Liver (tissue), 9 donors: ENCODE results near the gene ADAP1. TPM values are rescaled to one million over a fixed set of nuclear protein-coding genes. Genes with fewer than 3 reads are reported as not detected.

Experiments used
- DNase-seq: peaks from one replicate; pipeline ENCODE4 v3.0.0-alpha.2; 2017; ENCODE audit warnings: low spot score
- H3K27ac ChIP-seq, 2 donors: one replicate each; pipeline ENCODE4 v1.7.0; 2013; ENCODE audit warnings: inconsistent platforms in 2 of 2, low read length in 2 of 2, control low read depth in 1 of 2, low read depth in 1 of 2, mild to moderate bottlenecking in 1 of 2
- H3K27me3 ChIP-seq, 4 donors: one replicate each; pipeline versions ENCODE4 v1.6.1 to v1.7.0; 2013; ENCODE audit warnings: low read length in 3 of 4, inconsistent platforms in 1 of 4, mild to moderate bottlenecking in 1 of 4, moderate library complexity in 1 of 4; ENCODE audit not compliant: control insufficient read depth in 4 of 4, insufficient read depth in 4 of 4
- H3K36me3 ChIP-seq, 4 donors: one replicate each; pipeline versions ENCODE4 v1.6.1 to v1.7.0; 2013; ENCODE audit warnings: low read length in 3 of 4, mild to moderate bottlenecking in 3 of 4, low read depth in 1 of 4, moderate library complexity in 1 of 4; ENCODE audit not compliant: control insufficient read depth in 4 of 4, insufficient read depth in 3 of 4
- H3K4me1 ChIP-seq, 4 donors: one replicate each; pipeline versions ENCODE4 v1.6.1 to v1.7.0; 2013; ENCODE audit warnings: low read length in 3 of 4, mild to moderate bottlenecking in 3 of 4, moderate library complexity in 1 of 4; ENCODE audit not compliant: control insufficient read depth in 4 of 4, insufficient read depth in 4 of 4
- H3K4me3 ChIP-seq, 3 donors: one replicate each; pipeline versions ENCODE4 v1.6.1 to v1.7.0; 2013; ENCODE audit warnings: low read length in 3 of 3, control low read depth in 1 of 3, low read depth in 1 of 3, mild to moderate bottlenecking in 1 of 3
- H3K9ac ChIP-seq, 2 donors: one replicate each; pipeline ENCODE4 v1.7.0; 2013; ENCODE audit warnings: low read length in 2 of 2, mild to moderate bottlenecking in 2 of 2, moderate library complexity in 2 of 2, control low read depth in 1 of 2, low read depth in 1 of 2
- H3K9me3 ChIP-seq, 4 donors: one replicate each; pipeline versions ENCODE4 v1.6.1 to v1.7.0; 2013; ENCODE audit warnings: low read length in 3 of 4; ENCODE audit not compliant: control insufficient read depth in 4 of 4
- ATF3 ChIP-seq: IDR thresholded peaks from 2 replicates; pipeline ENCODE4 v1.6.1; 2016; ENCODE audit warnings: antibody characterized with exemption
- CTCF ChIP-seq: fragments of 150-350 bp; IDR thresholded peaks from 2 replicates; pipeline ENCODE4 v1.5.1; 2017; ENCODE audit warnings: improper control_type of control experiment, low read depth, low read length; ENCODE audit not compliant: missing input control
- EGR1 ChIP-seq, 2 donors: IDR thresholded peaks; 2 replicates each; pipeline ENCODE4 v1.6.1; 2016 to 2018; ENCODE audit warnings: antibody characterized with exemption in 2 of 2, low read depth in 2 of 2
- FOXA1 ChIP-seq: IDR thresholded peaks from 2 replicates; pipeline ENCODE4 v1.6.1; 2016; ENCODE audit warnings: antibody characterized with exemption
- FOXA2 ChIP-seq: IDR thresholded peaks from 2 replicates; pipeline ENCODE4 v1.6.1; 2016; ENCODE audit warnings: antibody characterized with exemption
- GABPA ChIP-seq, 2 donors: IDR thresholded peaks in 1 of 2; conservative IDR thresholded peaks in 1 of 2; 2 replicates each; pipeline ENCODE4 v1.6.1; 2016; ENCODE audit warnings: antibody characterized with exemption in 2 of 2, mild to moderate bottlenecking in 1 of 2, moderate library complexity in 1 of 2
- HNF4A ChIP-seq, 2 donors: conservative IDR thresholded peaks; 2 replicates each; pipeline ENCODE4 v1.6.1; 2016; ENCODE audit warnings: antibody characterized with exemption in 2 of 2, mild to moderate bottlenecking in 2 of 2
- HNF4G ChIP-seq: IDR thresholded peaks from 2 replicates; pipeline ENCODE4 v1.6.1; 2016; ENCODE audit warnings: antibody characterized with exemption
- JUND ChIP-seq, 2 donors: IDR thresholded peaks; 2 replicates each; pipeline ENCODE4 v1.6.1; 2016; ENCODE audit warnings: antibody characterized with exemption in 2 of 2
- MAX ChIP-seq: IDR thresholded peaks from 2 replicates; pipeline ENCODE4 v1.6.1; 2016; ENCODE audit warnings: antibody characterized with exemption
- RAD21 ChIP-seq, 2 donors: IDR thresholded peaks; 2 replicates each; pipeline ENCODE4 v1.6.1; 2016; ENCODE audit warnings: antibody characterized with exemption in 2 of 2, mild to moderate bottlenecking in 2 of 2
- REST ChIP-seq: IDR thresholded peaks from 2 replicates; pipeline ENCODE4 v1.6.1; 2016; ENCODE audit warnings: antibody characterized with exemption, mild to moderate bottlenecking
- RXRA ChIP-seq, 2 donors: IDR thresholded peaks; 2 replicates each; pipeline ENCODE4 v1.6.1; 2017 to 2018; ENCODE audit warnings: antibody characterized with exemption in 2 of 2, mild to moderate bottlenecking in 1 of 2
- SP1 ChIP-seq: IDR thresholded peaks from 2 replicates; pipeline ENCODE4 v1.6.1; 2018; ENCODE audit warnings: antibody characterized with exemption, mild to moderate bottlenecking
- TAF1 ChIP-seq: conservative IDR thresholded peaks from 2 replicates; pipeline ENCODE4 v1.6.1; 2016; ENCODE audit warnings: antibody characterized with exemption, mild to moderate bottlenecking
- YY1 ChIP-seq: IDR thresholded peaks from 2 replicates; pipeline ENCODE4 v1.6.1; 2016; ENCODE audit warnings: antibody characterized with exemption, mild to moderate bottlenecking
- ZBTB33 ChIP-seq: IDR thresholded peaks from 2 replicates; pipeline ENCODE4 v1.6.1; 2016; ENCODE audit warnings: antibody characterized with exemption
- WGBS: extraction: QIAGEN DNeasy Blood & Tissue Kit; methylation state at CpG from one replicate; pipeline ENCODE4 v1.1.7; 2013; 5-methylcytosine and 5-hydroxymethylcytosine counted together
- polyA plus RNA-seq, 2 donors: library from polyadenylated mRNA; stranded (reverse) in 1 of 2; unstranded in 1 of 2; fragments of 200-250 nt in 1 of 2; fragments of >200 nt in 1 of 2; fragmentation: Nextera tagmentation in 1 of 2; extraction: Ambion mirVana in 1 of 2; gene quantifications; one replicate each; pipeline versions ENCODE4 v1.2.1 to v1.2.3, GENCODE V29; 2013 to 2015
- total RNA-seq, 2 donors: library from RNA; depleted of rRNA; stranded (reverse); fragments of >200 nt; gene quantifications; one replicate each; pipeline ENCODE4 v1.2.3, GENCODE V29; 2014
- donor health status: healthy.
- donor health status: healthy.
- donor health status: healthy.
- donor health status: healthy.
- donor health status: healthy.

ADAP1 gene
- total and polyA plus RNA-seq, 4 donors = 0.46 to 3.7 (median 2.7) TPM

GRCh38 chr7:991729-992656 is 37.5 kb upstream of the ADAP1 start:
- H3K36me3 ChIP-seq = peaks cover 0 to 3% (median 0%) of the 10 kb centered on the region in 4 donors
- no peaks in the 10 kb centered on the region for H3K27me3 ChIP-seq
- DNase-seq = no peak
- no peaks in the 10 kb centered on the region for H3K9me3 ChIP-seq
- TF ChIP-seq HNF4G = no peak
- TF ChIP-seq RAD21 (IDR thresholded peaks at IDR 0.05) = no peak
- no peak for TF ChIP-seq EGR1 (IDR thresholded peaks at IDR 0.05; ENCODE audit: low read depth in 2 of 2)
- TF ChIP-seq HNF4A (conservative IDR thresholded peaks at IDR 0.05) = no peak
- no peak for TF ChIP-seq REST
- TF ChIP-seq ZBTB33 = no peak
- no peak for TF ChIP-seq ATF3
- TF ChIP-seq RXRA (IDR thresholded peaks at IDR 0.05) = no peak
- no peak for TF ChIP-seq YY1
- TF ChIP-seq TAF1 = no peak
- TF ChIP-seq FOXA1 = no peak
- no peak for TF ChIP-seq MAX
- TF ChIP-seq CTCF = no peak
- no peak for TF ChIP-seq JUND (IDR thresholded peaks at IDR 0.05)
- TF ChIP-seq GABPA (IDR thresholded peaks at IDR 0.05 in 1 of 2, conservative IDR thresholded peaks at IDR 0.05 in 1 of 2) = no peak
- TF ChIP-seq SP1 = no peak
- TF ChIP-seq FOXA2 = no peak
- 84% methylated on average over 34 of the region's 34 CpGs for WGBS
- H3K9ac ChIP-seq = no peak overlapping the region
- H3K27ac ChIP-seq = no peak overlapping the region
- no peak overlapping the region for H3K4me3 ChIP-seq
- peaks cover 3 to 15% (median 8%) of the 10 kb centered on the region in 4 donors for H3K4me1 ChIP-seq
